MCF 10A (cell line): ENCODE measurements around the gene COL6A2. TPM values are rescaled to one million over a fixed set of nuclear protein-coding genes. Genes with fewer than 3 reads are reported as not detected.

ENCODE experiments used
- BruUV-seq: library from RNA; stranded (reverse); fragments of 400-500 nt; replicated peaks from 2 replicates; lab custom pipeline; 2021; lab: Mats Ljungman, UMichigan
- CTCF ChIA-PET: fragments of 300-600 bp; sonication (Branson Sonifier 250); formaldehyde crosslinking; extraction: SDS; loops from one replicate; lab custom pipeline; 2021; ENCODE audit warnings: antibody characterized with exemption, inconsistent platforms; lab: Yijun Ruan, JAX
- POLR2A ChIA-PET: fragments of 300-600, 350-650 bp; sonication (Branson Sonifier 250); formaldehyde crosslinking; extraction: SDS; loops from one replicate; lab custom pipeline; 2020; ENCODE audit warnings: antibody characterized with exemption, inconsistent platforms; lab: Yijun Ruan, JAX
- DNase-seq: peaks from one replicate; pipeline ENCODE4 v3.0.0-alpha.2; 2018; ENCODE audit not compliant: unreplicated experiment
- H3K27ac Mint-ChIP-seq: one replicate; pipeline ENCODE4 v1.8.0; 2022; ENCODE audit warnings: mild to moderate bottlenecking, low read depth, mixed read lengths; ENCODE audit not compliant: unreplicated experiment
- H3K27me3 Mint-ChIP-seq: one replicate; pipeline ENCODE4 v1.8.0; 2022; ENCODE audit warnings: mixed read lengths; ENCODE audit not compliant: insufficient read depth, unreplicated experiment
- H3K36me3 Mint-ChIP-seq: one replicate; pipeline ENCODE4 v1.8.0; 2022; ENCODE audit warnings: mild to moderate bottlenecking, moderate library complexity, mixed read lengths; ENCODE audit not compliant: insufficient read depth, unreplicated experiment
- H3K4me1 Mint-ChIP-seq: one replicate; pipeline ENCODE4 v1.8.0; 2022; ENCODE audit warnings: mixed read lengths; ENCODE audit not compliant: insufficient read depth, unreplicated experiment
- H3K4me3 Mint-ChIP-seq: one replicate; pipeline ENCODE4 v1.8.0; 2022; ENCODE audit warnings: mild to moderate bottlenecking, moderate library complexity, mixed read lengths; ENCODE audit not compliant: unreplicated experiment
- H3K9me3 Mint-ChIP-seq: one replicate; pipeline ENCODE4 v1.8.0; 2022; ENCODE audit warnings: mixed read lengths; ENCODE audit not compliant: unreplicated experiment
- intact Hi-C: fragments of 100-400 bp; cut with micrococcal nuclease; formaldehyde crosslinking; loops from 2 replicates; pipeline ENCODE4 v1.14.1; 2022
- total RNA-seq: library from RNA; stranded (reverse); gene quantifications from 2 replicates; pipeline ENCODE4 v1.2.3, GENCODE V29; 2022
- TF ChIP-seq, protein P1 (sequence below): fragments of 200-600 bp; IDR thresholded peaks from one replicate; pipeline ENCODE4 v1.8.0; 2022; ENCODE audit warnings: antibody characterized with exemption, mild to moderate bottlenecking; ENCODE audit not compliant: unreplicated experiment

COL6A2 gene
- total RNA-seq, 1 experiment from 2014 or later, result 0.61 TPM

DNA sequence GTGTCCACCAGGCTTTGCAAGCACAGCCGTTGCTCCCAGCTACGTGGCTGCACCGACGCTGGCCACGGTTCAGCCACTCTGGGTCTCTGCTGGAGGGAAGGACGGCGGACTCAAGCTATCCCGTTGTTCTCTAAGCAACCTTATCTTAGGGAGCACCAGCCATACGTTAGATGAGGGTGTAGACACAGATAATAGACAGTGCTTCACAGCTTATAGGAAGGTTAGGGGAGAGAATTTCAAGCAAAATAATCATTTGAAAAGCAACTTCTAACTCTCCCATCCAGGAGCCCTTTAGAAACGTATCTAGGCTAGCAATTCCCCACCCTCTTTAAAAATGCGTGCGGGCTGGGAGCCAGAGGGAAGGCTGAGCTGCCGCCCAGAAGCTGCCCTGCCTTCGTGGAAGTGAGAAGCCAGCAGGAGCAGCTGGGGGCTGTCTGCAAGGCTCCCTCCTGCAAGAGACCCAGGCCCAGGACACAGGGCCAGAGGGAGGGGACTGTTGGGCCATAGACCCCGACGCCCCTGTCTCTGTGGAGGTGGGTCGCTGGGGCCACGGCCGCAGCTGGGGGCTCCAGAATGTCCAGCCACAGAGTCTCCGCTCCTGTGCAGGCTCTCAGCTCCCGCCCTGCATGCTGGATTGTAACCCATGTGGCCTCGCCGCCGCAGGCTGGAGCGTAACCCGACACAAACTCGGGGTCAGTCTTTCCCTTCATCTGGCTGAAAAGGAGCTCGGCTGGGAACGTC lies 31.2 kb upstream of the COL6A2 start:
- Mint-ChIP-seq H3K9me3 (peaks cover 7% of the 10 kb centered on the region), H3K4me3 (no peak overlapping the region), H3K4me1 (no peaks in the 10 kb centered on the region), H3K36me3 (no peaks in the 10 kb centered on the region), H3K27me3 (peaks cover 14% of the 10 kb centered on the region), H3K27ac (no peak overlapping the region)
- ChIA-PET CTCF (interaction anchor here (0.7 kb wide), 1 partner anchor 47 kb away, joined by 3 read pairs; no protein-coding TSS in a partner anchor), POLR2A (no interaction called here)
- TF ChIP-seq, protein P1, sequence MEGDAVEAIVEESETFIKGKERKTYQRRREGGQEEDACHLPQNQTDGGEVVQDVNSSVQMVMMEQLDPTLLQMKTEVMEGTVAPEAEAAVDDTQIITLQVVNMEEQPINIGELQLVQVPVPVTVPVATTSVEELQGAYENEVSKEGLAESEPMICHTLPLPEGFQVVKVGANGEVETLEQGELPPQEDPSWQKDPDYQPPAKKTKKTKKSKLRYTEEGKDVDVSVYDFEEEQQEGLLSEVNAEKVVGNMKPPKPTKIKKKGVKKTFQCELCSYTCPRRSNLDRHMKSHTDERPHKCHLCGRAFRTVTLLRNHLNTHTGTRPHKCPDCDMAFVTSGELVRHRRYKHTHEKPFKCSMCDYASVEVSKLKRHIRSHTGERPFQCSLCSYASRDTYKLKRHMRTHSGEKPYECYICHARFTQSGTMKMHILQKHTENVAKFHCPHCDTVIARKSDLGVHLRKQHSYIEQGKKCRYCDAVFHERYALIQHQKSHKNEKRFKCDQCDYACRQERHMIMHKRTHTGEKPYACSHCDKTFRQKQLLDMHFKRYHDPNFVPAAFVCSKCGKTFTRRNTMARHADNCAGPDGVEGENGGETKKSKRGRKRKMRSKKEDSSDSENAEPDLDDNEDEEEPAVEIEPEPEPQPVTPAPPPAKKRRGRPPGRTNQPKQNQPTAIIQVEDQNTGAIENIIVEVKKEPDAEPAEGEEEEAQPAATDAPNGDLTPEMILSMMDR, result no peak
- DNase-seq, result no peak
- BruUV-seq, result no TSS peak
- intact Hi-C loops, result no loop called here

- Mint-ChIP-seq H3K36me3 (peaks cover 7% of the 10 kb centered on the region), H3K27ac (no peak overlapping the region), H3K27me3 (peaks cover 23% of the 10 kb centered on the region), H3K9me3 (no peaks in the 10 kb centered on the region), H3K4me3 (no peak overlapping the region), H3K4me1 (no peaks in the 10 kb centered on the region)
- ChIA-PET CTCF (interaction anchor here (0.7 kb wide), 1 partner anchor 47 kb away, joined by 3 read pairs; no protein-coding TSS in a partner anchor), POLR2A (no interaction called here)
- TF ChIP-seq, protein P1, result no peak
- no TSS peak for BruUV-seq
- no peak for DNase-seq
- intact Hi-C loops, result no loop called here
Measured at GRCh38 chr21:46067505-46068201, 30.3 kb upstream of the COL6A2 start.

DNA sequence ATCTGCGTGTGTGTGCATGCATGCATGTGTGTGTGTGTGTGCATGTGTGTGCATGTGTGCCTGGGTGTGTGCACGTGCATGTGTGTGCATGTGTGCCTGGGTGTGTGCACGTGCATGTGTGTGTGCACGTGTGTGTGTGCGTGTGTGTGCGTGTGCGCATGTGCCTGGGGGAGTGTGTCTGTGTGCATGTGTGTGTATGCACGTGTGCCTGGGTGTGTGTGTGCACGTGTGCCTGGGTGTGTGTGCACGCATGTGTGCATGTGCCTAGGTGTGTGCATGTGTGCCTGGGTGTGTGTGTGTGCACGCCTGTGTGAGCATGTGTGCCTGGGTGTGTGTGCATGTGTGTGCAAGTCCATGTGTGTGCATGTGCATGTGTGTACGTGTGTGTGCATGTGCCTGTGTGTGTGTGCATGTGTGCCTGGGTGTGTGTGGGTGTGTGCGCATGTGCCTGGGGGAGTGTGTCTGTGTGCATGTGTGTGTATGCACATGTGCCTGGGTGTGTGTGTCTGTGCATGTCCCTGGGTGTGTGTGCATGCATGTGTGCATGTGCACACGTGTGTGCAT lies 29.3 kb upstream of the COL6A2 start:
- no peaks in the 10 kb centered on the region for H3K4me1 Mint-ChIP-seq
- TF ChIP-seq, protein P1, result no peak
- no TSS peak for BruUV-seq
- H3K4me3 Mint-ChIP-seq, result no peak overlapping the region
- peaks cover 23% of the 10 kb centered on the region for H3K27me3 Mint-ChIP-seq
- DNase-seq, result no peak
- intact Hi-C loops, result no loop called here
- peaks cover 7% of the 10 kb centered on the region for H3K36me3 Mint-ChIP-seq
- H3K27ac Mint-ChIP-seq, result no peak overlapping the region
- H3K9me3 Mint-ChIP-seq, result no peaks in the 10 kb centered on the region
- ChIA-PET CTCF (no interaction called here), POLR2A (no interaction called here)

DNA sequence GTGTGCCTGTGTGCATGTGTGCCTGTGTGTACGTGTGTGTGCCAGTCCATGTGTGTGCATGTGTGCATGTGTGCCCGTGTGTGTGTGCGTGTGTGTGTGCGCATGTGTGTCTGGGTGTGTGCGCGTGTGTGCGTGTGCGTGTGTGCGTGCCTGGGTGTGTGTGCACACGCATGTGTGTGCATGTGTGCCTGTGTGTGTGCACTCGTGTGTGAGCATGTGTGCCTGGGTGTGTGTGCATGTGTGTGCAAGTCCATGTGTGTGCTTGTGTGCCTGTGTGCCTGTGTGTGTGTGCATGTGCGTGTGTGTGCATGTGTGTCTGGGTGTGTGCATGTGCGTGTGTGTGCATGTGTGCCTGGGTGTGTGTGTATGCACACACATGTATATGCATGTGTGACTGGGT lies 28.7 kb upstream of the COL6A2 start:
- Mint-ChIP-seq H3K4me1 (no peaks in the 10 kb centered on the region), H3K4me3 (no peak overlapping the region), H3K36me3 (peaks cover 7% of the 10 kb centered on the region), H3K27ac (no peak overlapping the region), H3K27me3 (peaks cover 23% of the 10 kb centered on the region), H3K9me3 (no peaks in the 10 kb centered on the region)
- intact Hi-C loops, result no loop called here
- no TSS peak for BruUV-seq
- ChIA-PET POLR2A (no interaction called here), CTCF (no interaction called here)
- DNase-seq, result no peak
- TF ChIP-seq, protein P1, result no peak
